HepG2 (cell line): ENCODE data around the gene GRIK4. TPM values are rescaled to one million over a fixed set of nuclear protein-coding genes. Genes with fewer than 3 reads are reported as not detected.

Experiments
- FOXM1 ChIP-seq: sonication (generic); formaldehyde crosslinking; IDR thresholded peaks from 2 replicates; pipeline ENCODE4 v1.5.0; 2020; ENCODE audit warnings: missing genetic modification reagents
- GTF3A ChIP-seq: sonication (generic); formaldehyde crosslinking; conservative IDR thresholded peaks from 2 replicates; pipeline ENCODE4 v1.4.0; 2020; ENCODE audit warnings: mild to moderate bottlenecking, missing genetic modification reagents
- ISX ChIP-seq: sonication (generic); formaldehyde crosslinking; conservative IDR thresholded peaks from 2 replicates; pipeline ENCODE4 v1.5.0; 2020; ENCODE audit warnings: missing genetic modification reagents
- NR3C1 ChIP-seq: sonication (generic); formaldehyde crosslinking; IDR thresholded peaks from 2 replicates; pipeline ENCODE4 v1.4.0; 2020; ENCODE audit warnings: missing genetic modification reagents
- NRL ChIP-seq: sonication (generic); formaldehyde crosslinking; IDR thresholded peaks from 2 replicates; pipeline ENCODE4 v1.5.0; 2020; ENCODE audit warnings: missing genetic modification reagents, mild to moderate bottlenecking, moderate library complexity, borderline replicate concordance
- PRMT3 ChIP-seq: sonication (generic); formaldehyde crosslinking; IDR thresholded peaks from 2 replicates; pipeline ENCODE4 v1.8.1; 2022; ENCODE audit warnings: low read depth, mild to moderate bottlenecking, moderate library complexity, missing genetic modification reagents, borderline replicate concordance
- SSRP1 ChIP-seq: IDR thresholded peaks from 2 replicates; pipeline ENCODE4 v1.6.1; 2016; ENCODE audit warnings: control low read depth
- TBX2 ChIP-seq: sonication (generic); formaldehyde crosslinking; IDR thresholded peaks from 2 replicates; pipeline ENCODE4 v1.5.0; 2020; ENCODE audit warnings: missing genetic modification reagents, mild to moderate bottlenecking, borderline replicate concordance
- ZBTB42 ChIP-seq: sonication (generic); formaldehyde crosslinking; IDR thresholded peaks from 2 replicates; pipeline ENCODE4 v1.5.0; 2020; ENCODE audit warnings: mild to moderate bottlenecking, missing genetic modification reagents
- ZFP1 ChIP-seq: IDR thresholded peaks from 2 replicates; pipeline ENCODE4 v1.6.1; 2016
- ZNF333 ChIP-seq: sonication (generic); formaldehyde crosslinking; IDR thresholded peaks from 2 replicates; pipeline ENCODE4 v1.4.0; 2020; ENCODE audit warnings: mild to moderate bottlenecking, missing genetic modification reagents, borderline replicate concordance
- ZNF788 ChIP-seq: sonication (generic); formaldehyde crosslinking; IDR thresholded peaks from 2 replicates; pipeline ENCODE4 v1.5.0; 2020; ENCODE audit warnings: mild to moderate bottlenecking, missing genetic modification reagents, borderline replicate concordance
- ZNF83 ChIP-seq: sonication (generic); formaldehyde crosslinking; IDR thresholded peaks from 2 replicates; pipeline ENCODE4 v1.4.0; 2020; ENCODE audit warnings: missing genetic modification reagents, mild to moderate bottlenecking, borderline replicate concordance
- polyA plus RNA-seq, 8 experiments: library from polyadenylated mRNA; depleted of rRNA in 3 of 8; stranded (reverse) in 7 of 8; unstranded in 1 of 8; fragments of >200 nt; fragmentation: Illumina TruSeq in 4 of 8; extraction: Trizol in 4 of 8; gene quantifications; 2 replicates each; pipeline versions ENCODE4 v1.2.1 to v1.2.3, GENCODE V29; 2011 to 2016; ENCODE audit warnings: low read depth in 4 of 8, missing spikeins in 1 of 8, mixed read lengths in 1 of 8; ENCODE audit not compliant: insufficient read depth in 1 of 8
- total RNA-seq, 5 experiments: library from RNA; depleted of rRNA; stranded (reverse); fragments of >200 nt; fragmentation: Illumina TruSeq; extraction: Trizol; gene quantifications; 2 replicates each; pipeline ENCODE4 v1.2.3, GENCODE V29; 2016; ENCODE audit warnings: low read depth in 1 of 5
- TF ChIP-seq, protein P1 (sequence below): IDR thresholded peaks from 2 replicates; pipeline ENCODE4 v1.6.1; 2018; ENCODE audit warnings: missing genetic modification reagents
- TF ChIP-seq, protein P2 (sequence below): fragments of 450-650 bp; IDR thresholded peaks from 2 replicates; pipeline ENCODE4 v1.6.1; 2017
- TF ChIP-seq, protein P3 (sequence below): sonication (generic); formaldehyde crosslinking; IDR thresholded peaks from 2 replicates; pipeline ENCODE4 v1.4.0; 2020; ENCODE audit warnings: mild to moderate bottlenecking, missing genetic modification reagents
- TF ChIP-seq, protein P4 (sequence below): sonication (generic); formaldehyde crosslinking; IDR thresholded peaks from 2 replicates; pipeline ENCODE4 v1.4.0; 2020; ENCODE audit warnings: low read depth, mild to moderate bottlenecking, missing genetic modification reagents
- TF ChIP-seq, protein P5 (sequence below): fragments of 450-650 bp; IDR thresholded peaks from 2 replicates; pipeline ENCODE4 v1.6.1; 2017; ENCODE audit warnings: mild to moderate bottlenecking
- TF ChIP-seq, protein P6 (sequence below): sonication (generic); formaldehyde crosslinking; IDR thresholded peaks from 2 replicates; pipeline ENCODE4 v1.4.0; 2020; ENCODE audit warnings: mild to moderate bottlenecking, low read depth, missing genetic modification reagents

Gene GRIK4
- total and polyA plus RNA-seq, 2 of the 13 experiments (the other 11 are each of a cell fraction or from before 2014, with no cell fraction given) = 0.04 to 0.07 TPM

DNA sequence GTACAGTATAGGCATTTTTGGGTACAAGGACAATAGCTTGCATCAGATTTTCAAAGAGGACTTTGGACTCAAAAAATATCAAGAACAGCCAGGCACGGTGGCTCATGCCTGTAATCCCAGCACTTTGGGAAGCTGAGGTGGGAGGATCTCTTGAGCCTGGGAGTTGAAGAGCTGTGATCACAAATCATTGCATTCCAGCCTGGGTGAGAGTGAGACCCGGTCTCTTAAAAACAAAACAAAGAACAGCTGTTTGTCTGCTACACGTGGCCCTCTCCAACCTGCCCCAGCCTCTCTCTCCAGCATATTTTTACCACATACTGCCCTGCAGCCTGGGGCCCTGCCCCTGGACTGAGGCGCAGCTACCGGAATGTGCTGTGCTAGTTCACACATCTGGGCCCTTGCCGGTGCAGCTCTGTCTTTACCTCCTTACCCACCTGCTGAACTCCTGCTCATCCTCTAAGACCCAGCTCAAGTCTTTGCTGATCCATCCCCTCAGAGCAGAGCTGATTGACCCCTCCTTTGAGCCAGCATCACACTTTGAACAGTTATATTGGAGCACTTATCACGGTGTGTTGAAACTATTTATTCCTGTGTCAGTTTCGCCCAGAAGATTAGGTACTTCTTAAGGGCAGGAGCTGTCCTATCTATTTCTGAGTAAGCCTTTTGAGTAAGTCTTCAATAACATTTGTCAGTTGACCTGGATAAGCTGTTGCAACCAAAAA lies 29.4 kb downstream of the GRIK4 start (continued):
- TF ChIP-seq FOXM1 = no peak
- TF ChIP-seq, protein P1, sequence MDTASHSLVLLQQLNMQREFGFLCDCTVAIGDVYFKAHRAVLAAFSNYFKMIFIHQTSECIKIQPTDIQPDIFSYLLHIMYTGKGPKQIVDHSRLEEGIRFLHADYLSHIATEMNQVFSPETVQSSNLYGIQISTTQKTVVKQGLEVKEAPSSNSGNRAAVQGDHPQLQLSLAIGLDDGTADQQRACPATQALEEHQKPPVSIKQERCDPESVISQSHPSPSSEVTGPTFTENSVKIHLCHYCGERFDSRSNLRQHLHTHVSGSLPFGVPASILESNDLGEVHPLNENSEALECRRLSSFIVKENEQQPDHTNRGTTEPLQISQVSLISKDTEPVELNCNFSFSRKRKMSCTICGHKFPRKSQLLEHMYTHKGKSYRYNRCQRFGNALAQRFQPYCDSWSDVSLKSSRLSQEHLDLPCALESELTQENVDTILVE (CRISPR knock-in tag) = no peak
- TF ChIP-seq ZBTB42 (CRISPR knock-in tag) = no peak
- TF ChIP-seq, protein P2, sequence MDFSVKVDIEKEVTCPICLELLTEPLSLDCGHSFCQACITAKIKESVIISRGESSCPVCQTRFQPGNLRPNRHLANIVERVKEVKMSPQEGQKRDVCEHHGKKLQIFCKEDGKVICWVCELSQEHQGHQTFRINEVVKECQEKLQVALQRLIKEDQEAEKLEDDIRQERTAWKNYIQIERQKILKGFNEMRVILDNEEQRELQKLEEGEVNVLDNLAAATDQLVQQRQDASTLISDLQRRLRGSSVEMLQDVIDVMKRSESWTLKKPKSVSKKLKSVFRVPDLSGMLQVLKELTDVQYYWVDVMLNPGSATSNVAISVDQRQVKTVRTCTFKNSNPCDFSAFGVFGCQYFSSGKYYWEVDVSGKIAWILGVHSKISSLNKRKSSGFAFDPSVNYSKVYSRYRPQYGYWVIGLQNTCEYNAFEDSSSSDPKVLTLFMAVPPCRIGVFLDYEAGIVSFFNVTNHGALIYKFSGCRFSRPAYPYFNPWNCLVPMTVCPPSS = no peak
- TF ChIP-seq, protein P3, sequence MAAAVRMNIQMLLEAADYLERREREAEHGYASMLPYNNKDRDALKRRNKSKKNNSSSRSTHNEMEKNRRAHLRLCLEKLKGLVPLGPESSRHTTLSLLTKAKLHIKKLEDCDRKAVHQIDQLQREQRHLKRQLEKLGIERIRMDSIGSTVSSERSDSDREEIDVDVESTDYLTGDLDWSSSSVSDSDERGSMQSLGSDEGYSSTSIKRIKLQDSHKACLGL (CRISPR knock-in tag) = no peak
- TF ChIP-seq, protein P4, sequence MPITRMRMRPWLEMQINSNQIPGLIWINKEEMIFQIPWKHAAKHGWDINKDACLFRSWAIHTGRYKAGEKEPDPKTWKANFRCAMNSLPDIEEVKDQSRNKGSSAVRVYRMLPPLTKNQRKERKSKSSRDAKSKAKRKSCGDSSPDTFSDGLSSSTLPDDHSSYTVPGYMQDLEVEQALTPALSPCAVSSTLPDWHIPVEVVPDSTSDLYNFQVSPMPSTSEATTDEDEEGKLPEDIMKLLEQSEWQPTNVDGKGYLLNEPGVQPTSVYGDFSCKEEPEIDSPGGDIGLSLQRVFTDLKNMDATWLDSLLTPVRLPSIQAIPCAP = no peak
- TF ChIP-seq ZNF333 (CRISPR knock-in tag) = no peak
- no peak for TF ChIP-seq NRL (CRISPR knock-in tag)
- peak; percentile 27; the same call in 1 of the 2 replicates for TF ChIP-seq TBX2 (CRISPR knock-in tag)
- no peak for TF ChIP-seq ZFP1 (CRISPR knock-in tag)
- TF ChIP-seq ZNF788 (CRISPR knock-in tag) = 0 out of 2 replicates have a peak, but pooled peaks have one; percentile 43
- no peak for TF ChIP-seq GTF3A (CRISPR knock-in tag)
- no peak for TF ChIP-seq NR3C1 (CRISPR knock-in tag)
- no peak for TF ChIP-seq ISX (CRISPR knock-in tag)
- TF ChIP-seq ZNF83 (CRISPR knock-in tag) = no peak
- TF ChIP-seq, protein P5, sequence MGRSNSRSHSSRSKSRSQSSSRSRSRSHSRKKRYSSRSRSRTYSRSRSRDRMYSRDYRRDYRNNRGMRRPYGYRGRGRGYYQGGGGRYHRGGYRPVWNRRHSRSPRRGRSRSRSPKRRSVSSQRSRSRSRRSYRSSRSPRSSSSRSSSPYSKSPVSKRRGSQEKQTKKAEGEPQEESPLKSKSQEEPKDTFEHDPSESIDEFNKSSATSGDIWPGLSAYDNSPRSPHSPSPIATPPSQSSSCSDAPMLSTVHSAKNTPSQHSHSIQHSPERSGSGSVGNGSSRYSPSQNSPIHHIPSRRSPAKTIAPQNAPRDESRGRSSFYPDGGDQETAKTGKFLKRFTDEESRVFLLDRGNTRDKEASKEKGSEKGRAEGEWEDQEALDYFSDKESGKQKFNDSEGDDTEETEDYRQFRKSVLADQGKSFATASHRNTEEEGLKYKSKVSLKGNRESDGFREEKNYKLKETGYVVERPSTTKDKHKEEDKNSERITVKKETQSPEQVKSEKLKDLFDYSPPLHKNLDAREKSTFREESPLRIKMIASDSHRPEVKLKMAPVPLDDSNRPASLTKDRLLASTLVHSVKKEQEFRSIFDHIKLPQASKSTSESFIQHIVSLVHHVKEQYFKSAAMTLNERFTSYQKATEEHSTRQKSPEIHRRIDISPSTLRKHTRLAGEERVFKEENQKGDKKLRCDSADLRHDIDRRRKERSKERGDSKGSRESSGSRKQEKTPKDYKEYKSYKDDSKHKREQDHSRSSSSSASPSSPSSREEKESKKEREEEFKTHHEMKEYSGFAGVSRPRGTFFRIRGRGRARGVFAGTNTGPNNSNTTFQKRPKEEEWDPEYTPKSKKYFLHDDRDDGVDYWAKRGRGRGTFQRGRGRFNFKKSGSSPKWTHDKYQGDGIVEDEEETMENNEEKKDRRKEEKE = no peak
- no peak for TF ChIP-seq SSRP1 (CRISPR knock-in tag)
- no peak for TF ChIP-seq PRMT3
- TF ChIP-seq, protein P6, sequence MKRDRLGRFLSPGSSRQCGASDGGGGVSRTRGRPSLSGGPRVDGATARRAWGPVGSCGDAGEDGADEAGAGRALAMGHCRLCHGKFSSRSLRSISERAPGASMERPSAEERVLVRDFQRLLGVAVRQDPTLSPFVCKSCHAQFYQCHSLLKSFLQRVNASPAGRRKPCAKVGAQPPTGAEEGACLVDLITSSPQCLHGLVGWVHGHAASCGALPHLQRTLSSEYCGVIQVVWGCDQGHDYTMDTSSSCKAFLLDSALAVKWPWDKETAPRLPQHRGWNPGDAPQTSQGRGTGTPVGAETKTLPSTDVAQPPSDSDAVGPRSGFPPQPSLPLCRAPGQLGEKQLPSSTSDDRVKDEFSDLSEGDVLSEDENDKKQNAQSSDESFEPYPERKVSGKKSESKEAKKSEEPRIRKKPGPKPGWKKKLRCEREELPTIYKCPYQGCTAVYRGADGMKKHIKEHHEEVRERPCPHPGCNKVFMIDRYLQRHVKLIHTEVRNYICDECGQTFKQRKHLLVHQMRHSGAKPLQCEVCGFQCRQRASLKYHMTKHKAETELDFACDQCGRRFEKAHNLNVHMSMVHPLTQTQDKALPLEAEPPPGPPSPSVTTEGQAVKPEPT (CRISPR knock-in tag) = no peak
